ENCODE data around the gene FANCL.

DNA sequence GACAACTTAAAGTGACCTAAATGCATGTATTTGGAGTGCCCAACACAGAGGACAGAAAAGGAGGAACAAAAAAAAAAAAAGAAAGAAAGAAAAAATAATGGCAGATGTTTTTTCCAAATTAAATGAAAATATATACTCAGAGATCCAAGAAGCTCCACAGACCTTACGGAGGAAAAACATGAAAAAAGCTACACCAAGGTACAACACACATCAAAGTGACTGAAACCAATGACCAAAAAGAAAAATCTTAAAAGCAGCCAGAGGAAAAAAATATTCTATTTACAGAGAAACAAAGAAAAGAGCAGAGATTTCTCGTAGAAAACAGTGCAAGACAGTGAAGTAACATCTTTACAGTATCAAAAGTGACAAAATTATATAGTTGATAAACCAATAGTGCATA lies 5.1 kb downstream of the FANCL start:
- TF ChIP-seq, protein P1, sequence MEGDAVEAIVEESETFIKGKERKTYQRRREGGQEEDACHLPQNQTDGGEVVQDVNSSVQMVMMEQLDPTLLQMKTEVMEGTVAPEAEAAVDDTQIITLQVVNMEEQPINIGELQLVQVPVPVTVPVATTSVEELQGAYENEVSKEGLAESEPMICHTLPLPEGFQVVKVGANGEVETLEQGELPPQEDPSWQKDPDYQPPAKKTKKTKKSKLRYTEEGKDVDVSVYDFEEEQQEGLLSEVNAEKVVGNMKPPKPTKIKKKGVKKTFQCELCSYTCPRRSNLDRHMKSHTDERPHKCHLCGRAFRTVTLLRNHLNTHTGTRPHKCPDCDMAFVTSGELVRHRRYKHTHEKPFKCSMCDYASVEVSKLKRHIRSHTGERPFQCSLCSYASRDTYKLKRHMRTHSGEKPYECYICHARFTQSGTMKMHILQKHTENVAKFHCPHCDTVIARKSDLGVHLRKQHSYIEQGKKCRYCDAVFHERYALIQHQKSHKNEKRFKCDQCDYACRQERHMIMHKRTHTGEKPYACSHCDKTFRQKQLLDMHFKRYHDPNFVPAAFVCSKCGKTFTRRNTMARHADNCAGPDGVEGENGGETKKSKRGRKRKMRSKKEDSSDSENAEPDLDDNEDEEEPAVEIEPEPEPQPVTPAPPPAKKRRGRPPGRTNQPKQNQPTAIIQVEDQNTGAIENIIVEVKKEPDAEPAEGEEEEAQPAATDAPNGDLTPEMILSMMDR (IDR thresholded peaks at IDR 0.05): no peak
- TF ChIP-seq POLR2AphosphoS5 (IDR thresholded peaks at IDR 0.05): no peak
- no peak for TF ChIP-seq POLR2A (IDR thresholded peaks at IDR 0.05; ENCODE audit: low read depth)
